K562 (cell line): Measurements from ENCODE around the gene NMNAT2. TPM values are rescaled to one million over a fixed set of nuclear protein-coding genes. Genes with fewer than 3 reads are reported as not detected.

Experiments used
- ATAC-seq: fragments of 200-7000 bp; cut with Tn5 transposase; 3 replicates; pipeline ENCODE4 v1.9.1; 2020; ENCODE audit warnings: moderate library complexity
- BruUV-seq: library from RNA; stranded (reverse); fragments of 400-500 nt; replicated peaks from 2 replicates; lab custom pipeline; 2021; lab: Mats Ljungman, UMichigan
- CTCF ChIA-PET: fragments of 300-600 bp; formaldehyde crosslinking; extraction: SDS; loops from one replicate; lab custom pipeline; 2021; ENCODE audit warnings: low intra/inter-chr PET ratio; lab: Yijun Ruan, JAX
- POLR2A ChIA-PET: fragments of 300-600, 350-650 bp; sonication (Branson Sonifier 250); formaldehyde crosslinking; extraction: SDS; loops from one replicate; lab custom pipeline; 2021; ENCODE audit warnings: antibody characterized with exemption, inconsistent platforms; lab: Yijun Ruan, JAX
- DNase-seq, 4 experiments: peaks; one replicate each; pipeline versions ENCODE4 v3.0.0 to v3.0.0-alpha.2; 2011 to 2018; ENCODE audit warnings: low spot score in 3 of 4, mixed read lengths in 3 of 4; ENCODE audit errors: extremely low read depth in 1 of 4
- FAIRE-seq: peaks from 2 replicates; lab custom pipeline; 2011; peaks lifted over from hg19 to GRCh38; lab: Jason Lieb, UNC
- H2AFZ ChIP-seq: 2 replicates; pipeline ENCODE4 v1.6.0; 2011; ENCODE audit warnings: low read depth, low read length, control low read depth, inconsistent platforms
- H3K27ac ChIP-seq: fragments of 200-600 bp; 3 replicates; pipeline ENCODE4 v1.8.0; 2011; ENCODE audit warnings: low read depth, mild to moderate bottlenecking, control low read depth, inconsistent platforms, low read length, moderate library complexity, mixed read lengths; ENCODE audit errors: extremely low read depth
- H3K27me3 ChIP-seq, 2 experiments: fragments of 300-600 bp in 1 of 2; 2 replicates in 1 of 2; 3 replicates in 1 of 2; pipeline versions ENCODE4 v1.6.0 to v1.8.0; 2011; ENCODE audit warnings: inconsistent platforms in 2 of 2, low read length in 2 of 2, mild to moderate bottlenecking in 1 of 2, mixed read lengths in 1 of 2, moderate library complexity in 1 of 2; ENCODE audit not compliant: control insufficient read depth in 2 of 2, insufficient read depth in 2 of 2
- H3K36me3 ChIP-seq: fragments of 300-600 bp; 3 replicates; pipeline ENCODE4 v1.8.0; 2011; ENCODE audit warnings: mild to moderate bottlenecking, low read length, inconsistent platforms; ENCODE audit not compliant: control insufficient read depth, insufficient read depth
- H3K4me1 ChIP-seq, 2 experiments: fragments of 200-600 bp in 1 of 2; replicated peaks in 1 of 2; 2 replicates in 1 of 2; 3 replicates in 1 of 2; pipeline versions ENCODE4 v1.5.1 to v1.8.0; 2011; ENCODE audit warnings: inconsistent platforms in 2 of 2, low read length in 2 of 2, mild to moderate bottlenecking in 1 of 2, mixed read lengths in 1 of 2, moderate library complexity in 1 of 2; ENCODE audit not compliant: control insufficient read depth in 2 of 2, insufficient read depth in 2 of 2
- H3K4me2 ChIP-seq: 2 replicates; pipeline ENCODE4 v1.6.1; 2011; ENCODE audit warnings: low read length, control low read depth, inconsistent platforms, mixed read lengths; ENCODE audit not compliant: insufficient read depth
- H3K4me3 ChIP-seq: fragments of 200-600 bp; sonication (generic), shearing (Covaris generic); 2 replicates; pipeline ENCODE4 v1.5.1; 2016; ENCODE audit warnings: control low read depth, inconsistent platforms
- H3K79me2 ChIP-seq: fragments of 200-600 bp; 3 replicates; pipeline ENCODE4 v1.8.0; 2011; ENCODE audit warnings: low read length, inconsistent platforms; ENCODE audit not compliant: control insufficient read depth, insufficient read depth
- H3K9ac ChIP-seq, 2 experiments: 2 replicates each; pipeline versions ENCODE4 v1.6.0 to v1.6.1; 2011; ENCODE audit warnings: low read depth in 2 of 2, low read length in 2 of 2, control low read depth in 1 of 2, inconsistent platforms in 1 of 2, mild to moderate bottlenecking in 1 of 2, mixed read lengths in 1 of 2; ENCODE audit not compliant: insufficient read depth in 1 of 2
- H3K9me1 ChIP-seq: one replicate; pipeline ENCODE4 v1.6.0; 2011; ENCODE audit warnings: inconsistent platforms, mild to moderate bottlenecking, low read length, moderate library complexity; ENCODE audit not compliant: control insufficient read depth, insufficient read depth
- H3K9me3 ChIP-seq: replicated peaks from 2 replicates; pipeline ENCODE4 v1.5.1; 2011; ENCODE audit warnings: low read depth, low read length, inconsistent platforms; ENCODE audit not compliant: control insufficient read depth, insufficient read depth
- H4K20me1 ChIP-seq: replicated peaks from 2 replicates; pipeline ENCODE4 v1.6.1; 2011; ENCODE audit warnings: low read length, inconsistent platforms, mixed read lengths; ENCODE audit not compliant: control insufficient read depth, insufficient read depth
- ASH1L ChIP-seq: fragments of 450-650 bp; IDR thresholded peaks from 2 replicates; pipeline ENCODE4 v1.6.1; 2018; ENCODE audit warnings: borderline replicate concordance, mild to moderate bottlenecking, low read depth; ENCODE audit not compliant: partially characterized antibody
- BACH1 ChIP-seq: fragments of 200-800 bp; sonication (Bioruptor generic); IDR thresholded peaks from 2 replicates; pipeline ENCODE4 v1.6.1; 2016; ENCODE audit warnings: missing genetic modification characterization, missing compliant biosample characterization
- CEBPB ChIP-seq: fragments of 450-650 bp; IDR thresholded peaks from 2 replicates; pipeline ENCODE4 v1.6.1; 2016; ENCODE audit warnings: missing genetic modification characterization, missing compliant biosample characterization
- CEBPG ChIP-seq, 3 experiments: fragments of 200-800 bp in 1 of 3; sonication (Bioruptor generic) in 1 of 3; sonication (generic) in 1 of 3; formaldehyde crosslinking in 1 of 3; IDR thresholded peaks in 2 of 3; conservative IDR thresholded peaks in 1 of 3; 2 replicates each; pipeline versions ENCODE4 v1.6.1 to v1.8.0; 2016 to 2022; ENCODE audit warnings: missing compliant biosample characterization in 2 of 3, missing genetic modification characterization in 2 of 3, mild to moderate bottlenecking in 1 of 3, missing genetic modification reagents in 1 of 3
- IFI16 ChIP-seq: fragments of 250-450 bp; sonication (Bioruptor Pico); IDR thresholded peaks from 2 replicates; pipeline ENCODE4 v2.1.2; 2022; ENCODE audit warnings: mild to moderate bottlenecking, inconsistent platforms
- ZC3H8 ChIP-seq: fragments of 450-650 bp; IDR thresholded peaks from 2 replicates; pipeline ENCODE4 v1.6.1; 2017
- ZNF121 ChIP-seq: sonication (generic); formaldehyde crosslinking; conservative IDR thresholded peaks from 2 replicates; pipeline ENCODE4 v1.8.0; 2022; ENCODE audit warnings: missing genetic modification reagents
- ZNF695 ChIP-seq: fragments of 450-650 bp; formaldehyde crosslinking; IDR thresholded peaks from 2 replicates; pipeline ENCODE4 v1.4.0; 2020; ENCODE audit warnings: mild to moderate bottlenecking, moderate library complexity
- WGBS: fragments of 100-300 bp; shearing (Covaris generic); methylation state at CpG from one replicate; pipeline ENCODE4 v1.1.6; 2016; ENCODE audit warnings: low coverage, mixed read lengths; ENCODE audit not compliant: insufficient coverage; ENCODE audit errors: missing lambda C conversion rate; 5-methylcytosine and 5-hydroxymethylcytosine counted together
- in situ Hi-C: fragments of 300-500 bp; cut with MboI; formaldehyde crosslinking; loops from 4 replicates; pipeline ENCODE4 v1.15.0; 2018; ENCODE audit warnings: inconsistent platforms, mixed read lengths
- intact Hi-C: fragments of 100-400 bp; cut with micrococcal nuclease; formaldehyde crosslinking; loops from 2 replicates; pipeline ENCODE4 v1.14.2; 2022
- polyA plus RNA-seq, 8 experiments: library from polyadenylated mRNA; depleted of rRNA in 4 of 8; stranded (reverse) in 5 of 8; unstranded in 3 of 8; fragments of >200 nt; fragmentation: Nextera tagmentation in 2 of 8; fragmentation: Illumina TruSeq in 1 of 8; extraction: Ambion mirVana in 2 of 8; extraction: Trizol in 1 of 8; gene quantifications; 2 replicates each; pipeline versions ENCODE4 v1.2.1 to v1.2.3, GENCODE V29; 2011 to 2014; ENCODE audit warnings: inconsistent platforms in 1 of 8, missing spikeins in 1 of 8
- total RNA-seq, 7 experiments: library from RNA; depleted of rRNA in 6 of 7; stranded (reverse); fragments of >200 nt in 6 of 7; fragmentation: Illumina TruSeq in 2 of 7; extraction: Trizol in 2 of 7; gene quantifications; 2 replicates each; pipeline versions ENCODE4 v1.2.1 to v1.2.3, GENCODE V29; 2011 to 2021; ENCODE audit warnings: low replicate concordance in 1 of 7
- TF ChIP-seq, protein P1 (sequence below): sonication (generic); formaldehyde crosslinking; IDR thresholded peaks from 2 replicates; pipeline ENCODE4 v1.8.1; 2023; ENCODE audit warnings: mild to moderate bottlenecking, missing genetic modification reagents
- TF ChIP-seq, protein P2 (sequence below): fragments of 150-350 bp; conservative IDR thresholded peaks from 2 replicates; pipeline ENCODE4 v1.6.1; 2014; ENCODE audit warnings: low read length
- TF ChIP-seq, protein P3 (sequence below): sonication (generic); formaldehyde crosslinking; IDR thresholded peaks from 2 replicates; pipeline ENCODE4 v1.8.0; 2022; ENCODE audit warnings: mild to moderate bottlenecking, missing genetic modification reagents

The NMNAT2 gene
- total and polyA plus RNA-seq, 9 of the 15 experiments (the other 6 are each of a cell fraction or from before 2014, with no cell fraction given): not detected

DNA sequence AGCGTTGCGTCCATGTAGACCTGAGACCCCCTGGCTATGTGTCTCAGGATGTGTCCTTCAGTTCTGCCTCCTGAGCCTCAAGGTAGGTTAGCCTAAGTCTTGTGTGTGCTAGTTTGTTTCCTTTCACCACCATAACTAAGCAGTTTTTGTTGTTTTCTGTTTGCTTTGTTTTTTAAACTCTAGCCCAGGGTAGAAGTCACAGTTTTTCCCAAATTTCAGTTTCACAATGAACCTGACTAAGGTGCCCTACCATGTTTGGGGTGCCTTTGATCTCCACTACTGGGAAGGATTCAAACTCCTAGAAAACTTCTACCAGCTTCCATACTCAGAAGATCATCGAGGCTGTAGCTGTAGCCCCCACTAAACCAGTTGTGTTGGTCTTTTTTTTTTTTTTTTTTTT is 39.3 kb upstream of the NMNAT2 start (continued):
- TF ChIP-seq ASH1L (no peak), BACH1 (tag) (no peak), IFI16 (CRISPR knock-in tag) (no peak), ZNF121 (CRISPR knock-in tag) (no peak), ZC3H8 (no peak)
- TF ChIP-seq, protein P1, sequence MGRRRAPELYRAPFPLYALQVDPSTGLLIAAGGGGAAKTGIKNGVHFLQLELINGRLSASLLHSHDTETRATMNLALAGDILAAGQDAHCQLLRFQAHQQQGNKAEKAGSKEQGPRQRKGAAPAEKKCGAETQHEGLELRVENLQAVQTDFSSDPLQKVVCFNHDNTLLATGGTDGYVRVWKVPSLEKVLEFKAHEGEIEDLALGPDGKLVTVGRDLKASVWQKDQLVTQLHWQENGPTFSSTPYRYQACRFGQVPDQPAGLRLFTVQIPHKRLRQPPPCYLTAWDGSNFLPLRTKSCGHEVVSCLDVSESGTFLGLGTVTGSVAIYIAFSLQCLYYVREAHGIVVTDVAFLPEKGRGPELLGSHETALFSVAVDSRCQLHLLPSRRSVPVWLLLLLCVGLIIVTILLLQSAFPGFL (CRISPR knock-in tag): no peak
- TF ChIP-seq, protein P2, sequence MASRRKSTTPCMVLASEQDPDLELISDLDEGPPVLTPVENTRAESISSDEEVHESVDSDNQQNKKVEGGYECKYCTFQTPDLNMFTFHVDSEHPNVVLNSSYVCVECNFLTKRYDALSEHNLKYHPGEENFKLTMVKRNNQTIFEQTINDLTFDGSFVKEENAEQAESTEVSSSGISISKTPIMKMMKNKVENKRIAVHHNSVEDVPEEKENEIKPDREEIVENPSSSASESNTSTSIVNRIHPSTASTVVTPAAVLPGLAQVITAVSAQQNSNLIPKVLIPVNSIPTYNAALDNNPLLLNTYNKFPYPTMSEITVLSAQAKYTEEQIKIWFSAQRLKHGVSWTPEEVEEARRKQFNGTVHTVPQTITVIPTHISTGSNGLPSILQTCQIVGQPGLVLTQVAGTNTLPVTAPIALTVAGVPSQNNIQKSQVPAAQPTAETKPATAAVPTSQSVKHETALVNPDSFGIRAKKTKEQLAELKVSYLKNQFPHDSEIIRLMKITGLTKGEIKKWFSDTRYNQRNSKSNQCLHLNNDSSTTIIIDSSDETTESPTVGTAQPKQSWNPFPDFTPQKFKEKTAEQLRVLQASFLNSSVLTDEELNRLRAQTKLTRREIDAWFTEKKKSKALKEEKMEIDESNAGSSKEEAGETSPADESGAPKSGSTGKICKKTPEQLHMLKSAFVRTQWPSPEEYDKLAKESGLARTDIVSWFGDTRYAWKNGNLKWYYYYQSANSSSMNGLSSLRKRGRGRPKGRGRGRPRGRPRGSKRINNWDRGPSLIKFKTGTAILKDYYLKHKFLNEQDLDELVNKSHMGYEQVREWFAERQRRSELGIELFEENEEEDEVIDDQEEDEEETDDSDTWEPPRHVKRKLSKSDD: no peak
- TF ChIP-seq, all 486 proteins: peak for 0

DNA sequence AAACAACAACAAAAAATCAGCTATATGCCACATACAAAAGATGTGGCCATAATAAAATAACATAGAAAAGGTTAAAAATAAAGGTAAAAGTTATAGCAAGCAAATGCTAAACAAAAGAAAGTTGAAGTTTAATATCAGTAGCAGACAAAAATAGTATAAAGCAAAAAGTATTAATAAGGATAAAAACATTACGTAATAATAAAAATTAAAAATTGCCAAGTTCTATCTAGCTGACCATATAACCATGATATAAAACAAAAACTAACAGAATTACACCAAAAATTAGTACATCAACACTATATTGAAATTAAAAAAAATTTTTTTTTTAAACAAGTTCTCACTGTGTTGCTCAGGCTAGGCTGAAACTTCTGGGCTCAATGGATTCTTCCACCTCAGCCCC is 38.6 kb upstream of the NMNAT2 start:
- TF ChIP-seq CEBPB (tag) (peak; percentile 70), ZNF695 (CRISPR knock-in tag) (no peak), CEBPG (CRISPR knock-in tag; IDR thresholded peaks at IDR 0.05) (no peak), CEBPG (tag; conservative IDR thresholded peaks at IDR 0.05 in 1 of 2, IDR thresholded peaks at IDR 0.05 in 1 of 2) (peak in 1 of 2 experiments; percentile 87; a peak in 2 of 4 replicates)
- TF ChIP-seq, protein P3, sequence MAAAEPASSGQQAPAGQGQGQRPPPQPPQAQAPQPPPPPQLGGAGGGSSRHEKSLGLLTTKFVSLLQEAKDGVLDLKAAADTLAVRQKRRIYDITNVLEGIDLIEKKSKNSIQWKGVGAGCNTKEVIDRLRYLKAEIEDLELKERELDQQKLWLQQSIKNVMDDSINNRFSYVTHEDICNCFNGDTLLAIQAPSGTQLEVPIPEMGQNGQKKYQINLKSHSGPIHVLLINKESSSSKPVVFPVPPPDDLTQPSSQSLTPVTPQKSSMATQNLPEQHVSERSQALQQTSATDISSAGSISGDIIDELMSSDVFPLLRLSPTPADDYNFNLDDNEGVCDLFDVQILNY: no peak
- Histone ChIP-seq H3K27ac (no peak overlapping the region), H3K36me3 (no peaks in the 10 kb centered on the region), H3K4me3 (no peak overlapping the region), H3K9ac (no peak overlapping the region), H3K9me1 (no peaks in the 10 kb centered on the region), H2AFZ (no peak overlapping the region), H3K9me3 (no peaks in the 10 kb centered on the region), H3K4me2 (no peak overlapping the region), H3K4me1 (no peaks in the 10 kb centered on the region), H4K20me1 (no peaks in the 10 kb centered on the region), H3K79me2 (no peaks in the 10 kb centered on the region), H3K27me3 (peaks cover 0 to 4% of the 10 kb centered on the region in 2 experiments; a peak in 1 of 5 replicates)
- no peak for DNase-seq
- POLR2A ChIA-PET: interaction anchor here (0.8 to 1.6 kb wide), 2 partner anchors 11 to 12 kb away, joined by 3 to 5 read pairs; no protein-coding TSS in a partner anchor
- BruUV-seq: no TSS peak
- WGBS: 69% methylated on average over 1 of the region's 1 CpG
- CTCF ChIA-PET: no interaction called here
- ATAC-seq: no peak
- intact Hi-C loops: no loop called here
- in situ Hi-C loops: no loop called here
- FAIRE-seq: no peak
